ENCODE measurements around the gene EFNA4. TPM values are rescaled to one million over a fixed set of nuclear protein-coding genes. Genes with fewer than 3 reads are reported as not detected.
A peak's percentile ranks its signal among the peaks of the same experiment; 100 is the strongest.

The EFNA4 gene
- 10.4 and 14.5 TPM in 2 replicates for total RNA-seq (2014; rRNA removed; shearing (Covaris generic); ENCODE audit: low replicate concordance)

- Histone ChIP-seq H3K4me1 (ENCODE audit: low read length) (peaks cover 32% of the 10 kb centered on the region), H3K9ac (ENCODE audit: low read length) (peak within 1 kb of the TSS; percentile 82), H3K36me3 (ENCODE audit: insufficient read depth, low read length) (no peaks in the 10 kb centered on the region; the same call in 1 of the 2 replicates), H3K27me3 (ENCODE audit: low read length) (no peaks in the 10 kb centered on the region), H3K9me2 (replicated peaks; ENCODE audit: insufficient read depth, low read length) (no peaks in the 10 kb centered on the region), H3K4me2 (ENCODE audit: low read depth, low read length, poor library complexity, severe bottlenecking) (peak within 1 kb of the TSS; percentile 95), H4K20me1 (ENCODE audit: insufficient read depth, low read depth, low read length) (0 out of 2 replicates have a peak, but pooled peaks cover 4% of the 10 kb centered on the region), H3K9me3 (ENCODE audit: low read length) (no peaks in the 10 kb centered on the region), H3K27ac (ENCODE audit: low read length) (peak within 1 kb of the TSS; percentile 40), H3K4me3 (ENCODE audit: low read length) (peak within 1 kb of the TSS; percentile 85), H2AFZ (ENCODE audit: low read length) (peak within 1 kb of the TSS; percentile 53; the same call in 1 of the 2 replicates), H3K79me2 (ENCODE audit: low read length) (peaks cover 11% of the 10 kb centered on the region)
- DNase-seq = peak; percentile 97
Measured at GRCh38 chr1:155063550-155064110, at the start of gene EFNA4. TSS of gene EFNA4 (plus strand) at chr1:155063740. CDS start at chr1:155063824, 84 bp downstream.

- no peaks in the 10 kb centered on the region for H3K9me3 ChIP-seq (ENCODE audit: low read length)
- H3K27me3 ChIP-seq (ENCODE audit: low read length) = no peaks in the 10 kb centered on the region
- no peaks in the 10 kb centered on the region for H3K79me2 ChIP-seq (ENCODE audit: low read length)
- no peaks in the 10 kb centered on the region for H3K9me2 ChIP-seq (replicated peaks; ENCODE audit: insufficient read depth, low read length)
- DNase-seq = no peak
- H3K27ac ChIP-seq (ENCODE audit: low read length) = no peak overlapping the region
- H3K9ac ChIP-seq (ENCODE audit: low read length) = no peak overlapping the region
- H3K36me3 ChIP-seq (ENCODE audit: insufficient read depth, low read length) = 0 out of 2 replicates have a peak, but pooled peaks cover 3% of the 10 kb centered on the region
- no peaks in the 10 kb centered on the region; the same call in 1 of the 2 replicates for H4K20me1 ChIP-seq (ENCODE audit: insufficient read depth, low read depth, low read length)
- H3K4me2 ChIP-seq (ENCODE audit: low read depth, low read length, poor library complexity, severe bottlenecking) = no peak overlapping the region
- no peak overlapping the region for H2AFZ ChIP-seq (ENCODE audit: low read length)
- no peak overlapping the region for H3K4me3 ChIP-seq (ENCODE audit: low read length)
- H3K4me1 ChIP-seq (ENCODE audit: low read length) = peaks cover 70% of the 10 kb centered on the region
Measured at GRCh38 chr1:155014709-155015508, 48.6 kb upstream of the EFNA4 start.

- no peaks in the 10 kb centered on the region for H3K27me3 ChIP-seq (ENCODE audit: low read length)
- no peak overlapping the region for H3K4me3 ChIP-seq (ENCODE audit: low read length)
- 0 out of 2 replicates have a peak, but pooled peaks cover 3% of the 10 kb centered on the region for H3K36me3 ChIP-seq (ENCODE audit: insufficient read depth, low read length)
- H3K27ac ChIP-seq (ENCODE audit: low read length) = no peak overlapping the region
- H2AFZ ChIP-seq (ENCODE audit: low read length) = no peak overlapping the region
- peaks cover 62% of the 10 kb centered on the region for H3K4me1 ChIP-seq (ENCODE audit: low read length)
- H3K4me2 ChIP-seq (ENCODE audit: low read depth, low read length, poor library complexity, severe bottlenecking) = no peak overlapping the region
- no peaks in the 10 kb centered on the region for H3K79me2 ChIP-seq (ENCODE audit: low read length)
- DNase-seq = no peak
- H3K9ac ChIP-seq (ENCODE audit: low read length) = no peak overlapping the region
- H3K9me2 ChIP-seq (replicated peaks; ENCODE audit: insufficient read depth, low read length) = no peaks in the 10 kb centered on the region
- no peaks in the 10 kb centered on the region for H3K9me3 ChIP-seq (ENCODE audit: low read length)
- no peaks in the 10 kb centered on the region; the same call in 1 of the 2 replicates for H4K20me1 ChIP-seq (ENCODE audit: insufficient read depth, low read depth, low read length)
Measured at GRCh38 chr1:155015527-155016230, 47.9 kb upstream of the EFNA4 start.

- Histone ChIP-seq H3K79me2 (ENCODE audit: low read length) (no peaks in the 10 kb centered on the region), H3K9ac (ENCODE audit: low read length) (no peak overlapping the region), H3K4me3 (ENCODE audit: low read length) (no peak overlapping the region), H3K36me3 (ENCODE audit: insufficient read depth, low read length) (0 out of 2 replicates have a peak, but pooled peaks cover 3% of the 10 kb centered on the region), H3K9me3 (ENCODE audit: low read length) (no peaks in the 10 kb centered on the region), H3K27me3 (ENCODE audit: low read length) (no peaks in the 10 kb centered on the region), H3K4me2 (ENCODE audit: low read depth, low read length, poor library complexity, severe bottlenecking) (peak overlapping the region; percentile 69), H4K20me1 (ENCODE audit: insufficient read depth, low read depth, low read length) (no peaks in the 10 kb centered on the region; the same call in 1 of the 2 replicates), H3K9me2 (replicated peaks; ENCODE audit: insufficient read depth, low read length) (no peaks in the 10 kb centered on the region), H2AFZ (ENCODE audit: low read length) (no peak overlapping the region), H3K4me1 (ENCODE audit: low read length) (peaks cover 56% of the 10 kb centered on the region), H3K27ac (ENCODE audit: low read length) (peak overlapping the region; percentile 87)
- no peak for DNase-seq
Measured at GRCh38 chr1:155016231-155016831, 47.2 kb upstream of the EFNA4 start.

GRCh38 chr1:155017041-155017945 lies 46.2 kb upstream of the EFNA4 start:
- peak overlapping the region; percentile 87 for H3K27ac ChIP-seq (ENCODE audit: low read length)
- H3K4me2 ChIP-seq (ENCODE audit: low read depth, low read length, poor library complexity, severe bottlenecking) = peak overlapping the region; percentile 69
- H3K27me3 ChIP-seq (ENCODE audit: low read length) = no peaks in the 10 kb centered on the region
- H3K9me2 ChIP-seq (replicated peaks; ENCODE audit: insufficient read depth, low read length) = no peaks in the 10 kb centered on the region
- H3K79me2 ChIP-seq (ENCODE audit: low read length) = no peaks in the 10 kb centered on the region
- DNase-seq = peak; percentile 93
- H3K9me3 ChIP-seq (ENCODE audit: low read length) = no peaks in the 10 kb centered on the region
- peak overlapping the region; percentile 67 for H3K9ac ChIP-seq (ENCODE audit: low read length)
- no peak overlapping the region for H2AFZ ChIP-seq (ENCODE audit: low read length)
- H4K20me1 ChIP-seq (ENCODE audit: insufficient read depth, low read depth, low read length) = no peaks in the 10 kb centered on the region; the same call in 1 of the 2 replicates
- peak overlapping the region; percentile 59 for H3K4me3 ChIP-seq (ENCODE audit: low read length)
- H3K36me3 ChIP-seq (ENCODE audit: insufficient read depth, low read length) = 0 out of 2 replicates have a peak, but pooled peaks cover 3% of the 10 kb centered on the region
- H3K4me1 ChIP-seq (ENCODE audit: low read length) = peaks cover 46% of the 10 kb centered on the region

GRCh38 chr1:155017946-155018316 lies 45.6 kb upstream of the EFNA4 start:
- 0 out of 2 replicates have a peak, but pooled peaks cover 3% of the 10 kb centered on the region for H3K36me3 ChIP-seq (ENCODE audit: insufficient read depth, low read length)
- H3K27me3 ChIP-seq (ENCODE audit: low read length) = no peaks in the 10 kb centered on the region
- peak; percentile 68 for DNase-seq
- peak overlapping the region; percentile 69 for H3K4me2 ChIP-seq (ENCODE audit: low read depth, low read length, poor library complexity, severe bottlenecking)
- no peaks in the 10 kb centered on the region for H3K79me2 ChIP-seq (ENCODE audit: low read length)
- H3K4me3 ChIP-seq (ENCODE audit: low read length) = peak overlapping the region; percentile 59
- H3K9me2 ChIP-seq (replicated peaks; ENCODE audit: insufficient read depth, low read length) = no peaks in the 10 kb centered on the region
- no peaks in the 10 kb centered on the region; the same call in 1 of the 2 replicates for H4K20me1 ChIP-seq (ENCODE audit: insufficient read depth, low read depth, low read length)
- no peaks in the 10 kb centered on the region for H3K9me3 ChIP-seq (ENCODE audit: low read length)
- H2AFZ ChIP-seq (ENCODE audit: low read length) = no peak overlapping the region
- H3K27ac ChIP-seq (ENCODE audit: low read length) = peak overlapping the region; percentile 87
- H3K4me1 ChIP-seq (ENCODE audit: low read length) = peaks cover 40% of the 10 kb centered on the region
- H3K9ac ChIP-seq (ENCODE audit: low read length) = peak overlapping the region; percentile 67

GRCh38 chr1:155018617-155019348 lies 44.8 kb upstream of the EFNA4 start:
- no peak overlapping the region for H3K27ac ChIP-seq (ENCODE audit: low read length)
- no peak for DNase-seq
- H3K4me1 ChIP-seq (ENCODE audit: low read length) = peaks cover 31% of the 10 kb centered on the region
- no peaks in the 10 kb centered on the region; the same call in 1 of the 2 replicates for H4K20me1 ChIP-seq (ENCODE audit: insufficient read depth, low read depth, low read length)
- H3K9ac ChIP-seq (ENCODE audit: low read length) = no peak overlapping the region
- no peaks in the 10 kb centered on the region for H3K9me2 ChIP-seq (replicated peaks; ENCODE audit: insufficient read depth, low read length)
- 0 out of 2 replicates have a peak, but pooled peaks cover 3% of the 10 kb centered on the region for H3K36me3 ChIP-seq (ENCODE audit: insufficient read depth, low read length)
- no peaks in the 10 kb centered on the region for H3K27me3 ChIP-seq (ENCODE audit: low read length)
- no peak overlapping the region for H2AFZ ChIP-seq (ENCODE audit: low read length)
- no peaks in the 10 kb centered on the region for H3K9me3 ChIP-seq (ENCODE audit: low read length)
- H3K4me3 ChIP-seq (ENCODE audit: low read length) = no peak overlapping the region
- no peak overlapping the region for H3K4me2 ChIP-seq (ENCODE audit: low read depth, low read length, poor library complexity, severe bottlenecking)
- H3K79me2 ChIP-seq (ENCODE audit: low read length) = no peaks in the 10 kb centered on the region

All from Karpas-422 (cell line).